Hematopoietic multipotent progenitor cell (in vitro differentiated cells): Measurements from ENCODE around the gene RAB26. TPM values are rescaled to one million over a fixed set of nuclear protein-coding genes. Genes with fewer than 3 reads are reported as not detected.

ENCODE experiments used
- DNase-seq, 3 donors: peaks; one replicate each; pipeline ENCODE4 v3.0.0-alpha.2; 2011 to 2015; ENCODE audit warnings: low read depth in 2 of 3, low spot score in 2 of 3
- total RNA-seq: library from RNA; depleted of rRNA; stranded (reverse); fragments of >200 nt; gene quantifications from one replicate; pipeline ENCODE4 v1.2.3, GENCODE V29; 2012

RAB26 gene
- total RNA-seq, 1 donor: 0.27 TPM

DNA sequence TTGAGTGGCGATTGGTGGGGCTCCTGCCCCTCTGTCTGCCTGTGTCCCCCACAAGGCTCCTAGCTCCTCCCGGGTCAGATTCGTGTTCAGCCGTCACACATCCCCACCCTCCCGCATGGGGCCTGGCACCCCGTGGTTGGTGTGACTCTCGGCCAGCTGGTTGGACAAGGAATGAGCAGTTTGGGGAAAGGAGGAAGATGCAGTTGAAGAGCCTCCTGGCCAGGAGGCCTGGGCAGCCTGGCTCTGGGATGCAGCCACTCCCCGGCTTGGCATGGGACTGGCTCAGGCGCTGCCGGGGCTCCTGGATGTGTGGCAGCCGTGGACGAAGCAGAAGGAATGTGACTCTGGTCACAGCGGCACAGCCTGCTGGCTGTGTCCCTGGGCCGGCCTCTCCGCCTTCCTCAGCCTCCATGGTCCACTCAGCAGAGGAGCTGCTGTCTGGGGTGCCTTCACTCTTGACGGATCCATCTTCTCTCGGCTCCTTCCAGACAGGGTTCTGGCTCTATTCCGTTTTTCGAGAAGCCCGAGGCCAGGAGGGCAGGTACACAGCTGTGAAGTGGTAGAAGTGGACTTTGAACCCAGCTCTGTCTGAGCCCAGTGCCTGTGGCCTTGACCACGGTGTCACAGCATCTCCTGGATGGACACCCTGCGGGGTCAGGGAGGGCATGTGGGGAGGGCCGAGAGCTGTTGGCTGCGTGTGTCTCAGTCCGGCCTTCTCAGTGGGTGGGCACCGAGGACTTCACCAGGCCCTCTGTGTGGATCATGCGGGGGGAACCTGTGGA, 9.2 kb downstream of the RAB26 start:
- no peak for DNase-seq

- no peak for DNase-seq
Measured at GRCh38 chr16:2158262-2158638, 9.8 kb downstream of the RAB26 start.

DNA sequence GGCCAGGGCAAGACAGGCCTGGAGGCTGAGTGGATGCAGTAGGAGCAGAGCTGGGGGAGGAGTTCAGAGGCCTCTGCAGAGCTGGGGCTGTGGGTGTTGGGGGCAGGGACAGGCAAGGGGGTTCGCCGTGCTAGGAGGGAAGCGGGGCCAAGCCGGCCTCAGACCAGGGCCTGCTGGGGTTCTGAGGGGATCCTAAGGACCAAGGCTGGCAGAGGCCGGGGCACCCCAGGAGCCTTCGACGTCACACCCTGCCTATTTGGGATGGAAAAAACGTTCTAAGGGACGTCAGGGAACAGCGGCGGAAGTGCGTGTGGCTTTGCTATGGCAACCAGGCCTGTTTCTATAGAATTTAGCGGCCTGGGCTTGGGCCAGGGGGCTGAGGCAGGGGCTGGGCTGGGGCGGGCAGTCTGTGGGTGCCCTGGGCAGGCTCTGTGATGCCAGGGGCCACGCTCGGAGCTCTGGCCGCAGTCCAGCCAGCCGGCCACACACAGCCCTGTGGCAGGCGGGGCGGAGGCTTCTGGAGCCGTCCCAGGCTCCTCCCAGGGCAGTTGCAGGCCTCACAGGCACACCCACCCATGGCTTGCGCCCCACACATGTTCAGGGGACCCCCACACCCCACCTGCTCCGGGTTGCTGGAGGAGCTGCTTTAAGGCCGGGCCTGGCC, 10.9 kb downstream of the RAB26 start:
- DNase-seq: no peak

DNA sequence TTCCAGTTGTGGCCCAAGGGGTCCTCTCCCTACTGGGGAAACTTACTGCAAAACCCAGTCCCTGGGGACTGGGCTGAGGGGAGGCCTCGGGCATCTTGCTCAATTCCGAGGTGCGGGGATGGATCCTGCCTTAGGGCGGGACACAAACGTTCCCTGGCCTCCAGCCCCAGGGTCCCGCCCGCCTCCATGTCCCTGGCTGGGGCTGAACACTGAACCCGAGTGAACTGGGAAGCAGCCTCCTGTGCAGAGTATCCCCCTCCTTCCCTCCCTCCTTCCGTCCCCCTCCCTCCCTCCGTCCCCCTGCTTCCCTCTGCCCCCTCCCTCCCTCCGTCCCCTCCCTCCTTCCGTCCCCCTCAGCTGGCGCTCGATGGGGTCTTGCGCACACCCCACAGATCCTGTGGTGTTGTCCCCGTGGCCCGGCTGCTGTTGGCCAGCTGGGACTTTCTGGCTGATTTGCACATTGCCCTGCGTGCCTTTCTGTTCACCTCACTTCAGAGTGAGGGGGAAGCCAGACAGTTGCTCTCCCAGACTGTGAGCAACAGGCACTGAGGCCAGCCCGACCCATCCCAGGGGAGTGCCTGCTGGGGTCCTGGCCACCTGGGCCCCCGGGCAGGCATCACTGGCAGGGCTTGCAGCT, 12.6 kb downstream of the RAB26 start:
- DNase-seq: no peak

DNA sequence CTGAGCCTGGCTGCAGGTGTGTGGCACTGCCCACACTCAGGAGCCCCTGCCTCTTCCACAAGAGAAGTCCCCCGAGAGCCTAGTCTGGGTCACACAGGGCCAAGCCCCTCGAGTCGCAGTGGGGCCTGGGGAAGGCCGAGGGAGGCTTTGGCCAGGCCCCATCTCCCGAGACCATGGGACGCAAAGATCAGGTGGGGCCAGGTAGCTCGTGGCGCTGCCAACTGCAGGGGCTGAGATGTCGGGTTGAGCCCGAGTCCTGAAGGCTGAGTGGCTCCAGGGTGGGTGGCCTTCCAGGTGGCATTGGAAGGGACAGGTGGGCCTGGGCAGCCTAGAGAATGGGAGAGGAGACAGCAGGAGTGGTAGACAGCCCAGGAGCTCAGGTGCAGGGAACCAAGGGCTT, 13.5 kb downstream of the RAB26 start:
- DNase-seq: no peak

DNA sequence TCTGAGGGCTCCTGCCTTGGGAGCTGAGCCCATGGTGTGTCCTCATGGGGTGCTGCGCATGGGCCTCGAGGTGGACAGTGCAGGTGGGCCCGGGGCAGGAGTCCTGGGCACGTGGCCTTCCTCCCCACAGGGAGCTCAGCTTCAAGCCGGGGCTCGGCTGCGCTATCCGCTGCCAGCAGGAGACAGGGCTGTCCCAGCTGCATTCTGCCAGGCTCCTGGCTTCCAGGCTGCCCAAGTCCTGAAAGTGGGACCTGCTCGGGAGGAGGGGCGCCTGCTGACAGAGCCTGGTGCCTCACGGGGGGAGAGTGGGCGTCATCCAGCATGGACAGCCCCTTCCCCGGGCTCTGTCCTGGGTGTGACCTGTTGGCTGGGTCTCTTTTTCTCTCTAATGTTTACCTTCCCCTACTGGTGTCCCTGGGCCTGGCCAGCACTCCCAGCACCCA, 14.3 kb downstream of the RAB26 start:
- DNase-seq: no peak

- DNase-seq: no peak
Measured at GRCh38 chr16:2163211-2163881, 14.9 kb downstream of the RAB26 start.

DNA sequence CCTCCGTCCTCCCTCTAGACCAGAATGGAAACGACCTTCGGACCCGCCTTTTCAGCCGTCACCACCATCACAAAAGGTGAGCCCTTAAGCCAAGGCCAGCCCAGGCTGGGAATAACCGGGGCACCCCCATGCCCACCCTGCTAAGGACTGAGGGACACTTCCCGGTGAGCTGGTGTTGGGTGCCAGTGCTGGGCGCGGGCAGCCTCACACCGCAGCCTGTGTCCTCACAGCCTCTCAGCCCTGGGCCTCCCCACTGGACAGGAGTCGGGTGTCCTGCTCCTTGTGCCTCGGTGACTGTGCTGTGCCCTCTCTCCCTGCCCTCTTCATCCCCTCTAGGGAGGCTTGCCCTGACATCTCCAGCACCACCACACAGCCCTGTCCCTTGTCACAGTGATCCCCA, 17.4 kb downstream of the RAB26 start:
- no peak for DNase-seq

DNA sequence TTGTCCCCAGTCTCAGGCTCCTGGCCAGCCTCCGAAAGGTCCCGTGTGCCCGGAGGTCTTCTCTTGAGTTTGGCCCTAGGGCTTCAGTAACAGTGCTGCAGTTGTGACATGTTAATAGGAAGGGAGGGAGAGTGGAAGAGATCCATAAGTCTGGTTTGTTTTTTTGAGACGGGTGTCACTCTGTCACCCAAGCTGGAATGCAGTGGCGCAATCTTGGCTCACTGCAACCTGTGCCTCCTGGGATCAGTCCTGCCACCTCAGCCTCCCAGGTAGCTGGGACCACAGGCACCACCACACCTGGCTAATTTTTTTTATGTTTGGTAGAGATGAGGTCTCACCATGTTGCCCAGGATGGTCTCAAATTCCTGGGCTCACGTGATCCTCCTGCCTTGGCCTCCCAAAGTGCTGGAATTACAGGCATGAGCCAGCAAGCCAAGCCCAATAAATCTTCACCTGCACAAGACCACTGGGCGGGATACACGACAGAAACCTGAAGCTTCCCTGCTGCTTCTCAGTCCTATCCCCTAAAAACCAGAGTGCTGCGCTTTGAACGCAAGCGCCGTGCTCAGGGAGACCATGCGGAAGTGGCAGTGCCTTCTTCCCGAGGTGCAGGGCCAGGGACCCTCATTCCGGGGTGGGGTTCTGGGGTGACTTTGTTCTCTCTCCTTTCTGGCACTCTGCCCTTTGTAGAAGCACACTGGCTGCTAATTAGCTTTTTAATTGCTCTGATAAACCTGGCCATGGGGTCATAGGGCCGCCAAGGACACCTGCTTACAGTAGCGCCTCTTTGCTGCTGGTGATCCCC, 18.0 kb downstream of the RAB26 start:
- DNase-seq: no peak

DNA sequence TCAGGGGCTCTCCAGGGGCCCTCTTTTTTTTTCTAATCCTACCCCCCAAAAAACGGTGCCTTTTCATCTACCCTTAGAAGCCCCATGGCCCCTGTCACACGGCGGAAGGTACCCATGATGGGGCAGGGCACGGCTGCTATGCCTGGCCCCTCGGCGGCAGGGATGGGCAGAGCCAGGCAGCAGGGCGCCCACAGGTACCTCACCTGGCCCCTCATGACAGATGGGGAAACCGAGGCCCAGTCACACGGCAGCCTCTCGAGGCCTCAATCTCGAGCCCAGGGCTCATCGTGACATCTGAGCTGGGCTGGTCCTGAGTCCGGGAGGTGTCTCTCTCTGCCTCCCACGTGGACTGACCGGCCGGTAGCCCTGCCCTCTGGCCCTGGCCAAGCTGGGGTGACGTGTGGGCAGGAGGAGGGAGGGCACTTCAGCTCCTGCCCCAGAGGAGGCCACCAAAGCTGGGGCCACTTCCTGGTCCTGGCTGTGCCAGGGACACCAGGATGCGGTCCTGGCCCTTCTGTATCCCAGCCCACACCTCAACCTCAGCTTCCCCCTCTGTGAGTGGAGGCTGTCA, 18.7 kb downstream of the RAB26 start:
- no peak for DNase-seq

GRCh38 chr16:2170080-2170479, 21.7 kb downstream of the RAB26 start:
- DNase-seq: no peak

- no peak for DNase-seq
Measured at GRCh38 chr16:2170587-2171435, 22.4 kb downstream of the RAB26 start.

GRCh38 chr16:2171601-2172178, 23.3 kb downstream of the RAB26 start:
- DNase-seq: no peak

- no peak for DNase-seq
Measured at GRCh38 chr16:2172688-2173335, 24.4 kb downstream of the RAB26 start.

GRCh38 chr16:2173366-2173765, 24.9 kb downstream of the RAB26 start:
- DNase-seq: no peak

- no peak for DNase-seq
Measured at GRCh38 chr16:2173916-2174315, 25.5 kb downstream of the RAB26 start.

DNA sequence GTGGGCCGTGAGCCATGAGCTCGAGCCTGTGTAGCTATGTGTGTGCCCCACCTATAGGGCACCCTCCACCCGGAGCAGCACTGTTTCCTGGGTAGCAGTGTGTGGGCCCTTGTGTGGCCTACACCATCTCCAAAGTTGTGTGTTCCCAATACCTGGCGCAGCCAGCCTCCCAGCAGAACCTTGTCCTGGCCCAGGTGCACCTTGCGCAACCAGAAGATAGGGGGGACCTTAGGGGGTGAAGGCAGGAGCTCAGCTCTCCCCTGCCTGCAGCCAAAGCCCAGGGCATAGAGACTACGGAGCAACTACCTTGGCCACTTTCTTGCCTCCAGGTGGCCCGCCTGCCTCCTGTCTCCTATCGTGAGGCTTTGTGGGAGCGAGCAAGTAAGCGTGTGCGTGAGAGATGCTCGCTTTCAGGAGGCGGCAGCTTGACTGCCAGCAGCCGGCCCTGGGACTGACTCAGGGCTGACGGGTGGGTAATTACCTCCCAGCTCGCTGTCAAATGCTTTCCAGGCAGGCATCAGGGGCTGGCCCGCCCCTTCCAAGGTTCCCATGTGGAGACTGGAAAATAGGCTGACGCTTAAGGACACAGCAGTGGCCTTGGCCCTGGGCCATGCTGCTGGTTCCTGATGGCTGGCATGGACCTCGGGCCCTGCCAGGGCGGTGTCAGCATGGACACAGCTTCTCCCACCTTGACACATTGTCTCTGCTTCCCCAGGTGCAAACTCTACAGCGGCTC, 26.1 kb downstream of the RAB26 start:
- DNase-seq: no peak

DNA sequence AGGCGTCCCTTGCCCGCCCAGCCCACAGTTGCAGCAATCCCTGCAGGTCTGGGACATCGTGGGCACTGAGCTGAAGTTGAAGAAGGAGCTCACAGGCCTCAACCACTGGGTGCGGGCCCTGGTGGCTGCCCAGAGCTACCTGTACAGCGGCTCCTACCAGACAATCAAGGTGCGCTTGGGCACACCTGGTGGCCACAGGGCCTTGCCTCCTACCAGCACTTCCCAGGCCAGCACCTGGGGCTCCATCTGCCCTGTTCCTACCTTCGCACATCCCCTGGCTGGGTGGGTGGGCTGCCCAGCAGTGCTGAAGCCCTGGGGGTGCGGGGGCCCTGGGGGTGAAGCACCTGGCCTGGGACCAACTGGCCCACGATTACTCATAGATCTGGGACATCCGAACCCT, 27.0 kb downstream of the RAB26 start:
- DNase-seq: no peak
